Raji (cell line): ENCODE data around the gene PIP5KL1.

Experiments
- POLR2A ChIP-seq: IDR thresholded peaks from 2 replicates; pipeline ENCODE4 v1.6.1; 2011; ENCODE audit warnings: low read depth, low read length, control low read depth; ENCODE audit not compliant: insufficient read depth

Gene PIP5KL1

DNA sequence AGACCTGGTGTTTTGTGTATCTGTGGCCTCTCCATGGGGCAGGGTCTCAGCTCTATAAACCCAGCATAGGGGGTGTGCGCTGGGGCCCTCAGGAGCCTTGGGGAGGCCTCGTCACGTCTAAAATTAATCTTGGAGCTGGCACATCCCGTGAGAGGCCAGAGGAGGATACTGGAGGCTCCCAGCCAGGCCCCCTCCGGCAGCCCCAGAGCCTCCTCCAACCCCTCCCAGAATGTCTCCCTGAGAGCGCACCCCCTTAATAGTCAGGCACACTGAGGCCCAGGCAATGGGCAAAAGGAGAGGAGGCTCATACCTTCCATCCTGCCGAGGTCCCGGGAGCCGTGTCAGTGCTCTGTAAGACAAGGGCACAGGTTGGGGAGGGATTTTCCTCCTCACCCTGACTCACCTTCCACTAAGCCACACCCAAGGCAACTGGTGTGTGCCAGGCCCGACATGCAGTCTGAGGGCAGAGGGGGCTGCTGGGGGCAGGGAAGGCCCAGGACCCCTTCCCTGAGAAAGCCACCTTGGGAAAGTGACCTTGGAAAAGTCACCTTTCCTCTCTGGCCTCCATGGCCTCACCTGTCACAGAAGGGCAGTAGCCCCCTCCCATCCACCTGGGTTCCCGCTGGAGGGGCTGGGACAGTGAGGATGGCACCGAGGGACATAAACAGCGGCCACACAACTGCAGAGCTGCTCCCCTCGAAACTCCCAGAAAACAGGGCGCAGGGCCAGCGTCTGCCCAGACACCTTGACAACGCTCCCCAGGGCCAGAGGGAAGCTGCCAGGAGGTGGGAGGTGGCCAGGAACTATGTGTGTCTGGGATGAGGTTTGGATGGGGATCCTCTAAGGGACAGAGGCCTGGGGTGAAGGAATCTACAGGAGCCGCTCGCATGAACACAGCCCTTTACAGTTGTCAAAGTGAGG lies 56.0 kb downstream of the PIP5KL1 start:
- no peak for TF ChIP-seq POLR2A

DNA sequence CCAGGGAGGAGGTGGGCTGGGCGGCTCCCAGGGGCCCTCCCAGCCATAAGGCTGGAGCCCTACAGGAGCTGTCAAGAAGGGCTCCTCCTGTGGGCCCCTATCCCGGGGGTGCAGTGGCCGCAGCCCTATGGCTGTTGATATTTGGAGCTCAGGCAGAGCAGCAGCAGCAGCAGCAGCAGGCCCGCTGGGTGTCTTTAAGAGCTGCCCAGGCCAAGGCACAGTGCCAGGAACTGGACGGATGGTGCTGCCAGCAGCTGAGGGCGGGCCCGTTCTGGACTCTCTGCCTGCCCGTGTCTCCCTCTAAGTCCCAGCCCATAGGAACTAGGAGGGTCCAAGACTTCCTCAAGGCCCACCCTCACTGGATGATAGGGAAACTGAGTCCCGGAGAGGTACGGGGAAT lies 56.7 kb downstream of the PIP5KL1 start:
- TF ChIP-seq POLR2A = no peak

DNA sequence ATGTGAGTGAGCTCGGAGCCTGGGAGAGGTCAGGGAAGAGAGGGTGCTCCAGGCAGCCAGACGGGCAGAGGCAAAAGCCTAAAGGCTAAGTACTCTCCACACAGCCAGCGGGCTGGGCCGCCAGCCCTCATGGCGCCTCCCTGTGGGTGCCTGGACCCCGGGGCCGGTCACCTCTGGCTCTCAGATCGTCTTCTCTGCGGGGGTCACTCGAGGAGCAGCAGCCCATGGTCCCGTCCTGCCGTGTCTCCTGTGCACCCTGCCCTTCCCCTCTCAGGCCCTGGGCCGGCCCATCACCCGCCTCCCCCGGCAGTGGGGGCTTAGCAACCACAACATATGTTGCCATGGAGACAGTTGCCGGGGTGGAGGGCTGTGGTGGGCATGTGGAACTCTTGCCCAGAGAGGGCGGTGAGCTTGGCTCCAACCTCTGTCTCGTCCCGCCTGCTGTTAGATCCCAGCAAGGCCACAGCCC lies 57.3 kb downstream of the PIP5KL1 start:
- no peak for TF ChIP-seq POLR2A

DNA sequence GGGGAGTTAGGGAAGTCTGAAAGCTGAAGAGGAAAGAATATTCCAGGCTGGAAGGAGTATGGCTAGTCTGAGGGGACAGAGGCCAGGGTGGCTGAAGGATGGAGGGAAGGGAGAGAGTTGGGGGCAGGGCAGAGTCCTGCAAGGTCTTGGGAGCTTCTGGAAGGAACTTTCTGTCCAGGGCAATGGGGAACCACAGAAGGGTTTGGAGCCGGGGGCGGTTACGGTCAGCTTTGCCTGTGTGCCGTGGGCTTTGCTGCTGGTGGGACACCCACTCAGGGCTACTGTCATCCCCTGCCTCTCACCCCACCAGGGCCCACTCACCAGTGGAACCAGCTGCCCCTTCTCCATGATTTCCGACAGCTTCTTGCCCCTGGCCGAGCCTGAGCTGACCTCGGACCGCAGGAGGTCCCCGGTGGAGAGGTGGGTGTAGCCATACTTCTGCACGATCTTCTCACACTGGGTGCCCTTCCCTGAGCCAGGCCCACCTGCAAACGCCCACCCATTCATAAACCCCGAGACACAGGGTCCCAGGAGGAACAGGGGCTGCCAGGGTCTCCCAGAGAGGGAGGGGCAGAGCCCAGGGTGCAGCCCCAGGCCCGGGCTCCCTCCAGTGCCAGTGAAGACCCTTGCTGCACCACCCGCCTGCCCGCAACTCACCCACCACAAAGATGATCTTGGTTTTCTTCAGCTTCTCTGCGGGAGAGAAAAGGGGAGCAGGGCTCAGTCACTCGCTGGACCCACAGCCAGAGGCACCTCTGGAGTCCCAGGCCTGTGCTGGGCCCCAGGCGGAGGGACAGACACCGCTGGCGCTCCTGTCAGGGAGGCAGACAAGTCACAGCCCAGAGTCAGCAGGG lies 58.0 kb downstream of the PIP5KL1 start:
- TF ChIP-seq POLR2A = no peak

- TF ChIP-seq POLR2A = no peak
Observed at GRCh38 chr9:127871531-127871930, 59.0 kb downstream of the PIP5KL1 start.

DNA sequence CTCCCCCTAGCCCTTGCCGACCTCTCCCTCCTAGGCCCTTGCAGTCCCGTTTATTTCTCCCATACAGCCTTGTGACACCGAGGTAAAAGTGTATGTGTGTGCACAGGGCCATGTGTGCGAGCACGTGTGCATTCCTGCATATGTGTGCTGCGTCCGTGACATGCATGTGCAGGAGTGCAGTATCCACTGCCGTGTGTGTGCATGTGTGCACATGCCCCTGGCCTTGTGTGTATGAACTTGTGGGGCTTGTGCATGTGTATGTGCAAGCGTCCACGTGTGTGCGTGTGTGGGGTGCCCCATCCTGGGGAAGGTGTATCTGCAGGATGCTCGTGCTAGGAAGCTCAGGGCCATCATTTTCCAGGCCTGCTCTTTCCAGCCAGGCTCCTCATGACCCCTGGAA lies 59.7 kb downstream of the PIP5KL1 start:
- no peak for TF ChIP-seq POLR2A
